Effector memory CD4-positive, alpha-beta T cell (primary cell): Measurements from ENCODE around the gene ST8SIA4.

Experiments used
- DNase-seq, 3 donors: peaks; one replicate each; pipeline ENCODE4 v3.0.0-alpha.2; 2020
- H3K27ac ChIP-seq: 2 replicates; pipeline ENCODE4 v1.7.0; 2013; ENCODE audit warnings: mild to moderate bottlenecking, low read length, moderate library complexity; ENCODE audit not compliant: insufficient read depth, poor library complexity, severe bottlenecking
- H3K27me3 ChIP-seq: replicated peaks from 2 replicates; pipeline ENCODE4 v1.7.0; 2013; ENCODE audit warnings: mild to moderate bottlenecking, low read length; ENCODE audit not compliant: insufficient read depth, control insufficient read depth, poor library complexity, severe bottlenecking
- H3K36me3 ChIP-seq: 2 replicates; pipeline ENCODE4 v1.7.0; 2013; ENCODE audit warnings: mild to moderate bottlenecking, low read length, moderate library complexity; ENCODE audit not compliant: control insufficient read depth, insufficient read depth
- H3K4me1 ChIP-seq: 2 replicates; pipeline ENCODE4 v1.7.0; 2013; ENCODE audit warnings: low read length, mild to moderate bottlenecking; ENCODE audit not compliant: control insufficient read depth, insufficient read depth, poor library complexity, severe bottlenecking
- H3K4me3 ChIP-seq: 2 replicates; pipeline ENCODE4 v1.7.0; 2013; ENCODE audit warnings: low read length, low read depth, mild to moderate bottlenecking; ENCODE audit not compliant: insufficient read depth, poor library complexity, severe bottlenecking
- H3K9me3 ChIP-seq: 2 replicates; pipeline ENCODE4 v1.7.0; 2013; ENCODE audit warnings: mild to moderate bottlenecking, low read length, moderate library complexity; ENCODE audit not compliant: control insufficient read depth
- total RNA-seq, 3 donors: gene quantifications; one replicate each; lab custom pipeline; 2026; lab: John Stamatoyannopoulos, UW

Gene ST8SIA4
- 37.2 to 47.2 (median 42.4) reads per million in 3 donors for total RNA-seq

- peak; percentile 82 to 86 (median 84) for DNase-seq
- Histone ChIP-seq H3K4me3 (peak within 1 kb of the TSS; percentile 87), H3K9me3 (no peaks in the 10 kb centered on the region), H3K27ac (peak within 1 kb of the TSS; percentile 93), H3K4me1 (peaks cover 22% of the 10 kb centered on the region), H3K27me3 (no peaks in the 10 kb centered on the region), H3K36me3 (no peaks in the 10 kb centered on the region)
These were observed at the start of gene ST8SIA4 for GRCh38 chr5:100903039-100903887. Gene ST8SIA4 (minus strand): TSS chr5:100903282. CDS start chr5:100902955, 327 bp downstream.

- H3K9me3 ChIP-seq: no peaks in the 10 kb centered on the region
- no peaks in the 10 kb centered on the region for H3K27me3 ChIP-seq
- no peaks in the 10 kb centered on the region for H3K36me3 ChIP-seq
- no peak overlapping the region for H3K4me3 ChIP-seq
- H3K27ac ChIP-seq: no peak overlapping the region
- H3K4me1 ChIP-seq: no peaks in the 10 kb centered on the region
- no peak for DNase-seq
These were observed 47.9 kb upstream of the ST8SIA4 start for GRCh38 chr5:100950985-100951384.

GRCh38 chr5:100913298-100913697 lies 10.2 kb upstream of the ST8SIA4 start:
- Histone ChIP-seq H3K4me3 (no peak overlapping the region), H3K9me3 (no peaks in the 10 kb centered on the region)
- DNase-seq: no peak

GRCh38 chr5:100909034-100909433 lies 6.0 kb upstream of the ST8SIA4 start:
- DNase-seq: no peak
- no peaks in the 10 kb centered on the region for H3K9me3 ChIP-seq
- H3K36me3 ChIP-seq: no peaks in the 10 kb centered on the region
- no peaks in the 10 kb centered on the region for H3K27me3 ChIP-seq
- peaks cover 6% of the 10 kb centered on the region for H3K4me1 ChIP-seq
- no peak overlapping the region for H3K27ac ChIP-seq
- H3K4me3 ChIP-seq: no peak overlapping the region

More at GRCh38 chr5:100913298-100913697, 10.2 kb upstream of the ST8SIA4 start:
- no peak overlapping the region for H3K27ac ChIP-seq
- H3K36me3 ChIP-seq: no peaks in the 10 kb centered on the region
- H3K4me1 ChIP-seq: no peaks in the 10 kb centered on the region
- H3K27me3 ChIP-seq: no peaks in the 10 kb centered on the region

- Histone ChIP-seq H3K27me3 (no peaks in the 10 kb centered on the region), H3K4me3 (peak overlapping the region; percentile 24), H3K36me3 (no peaks in the 10 kb centered on the region), H3K27ac (peak overlapping the region; percentile 93), H3K9me3 (no peaks in the 10 kb centered on the region), H3K4me1 (peaks cover 11% of the 10 kb centered on the region)
- peak in 1 of 3 donors; percentile 6 for DNase-seq
These were observed 2.3 kb upstream of the ST8SIA4 start for GRCh38 chr5:100905259-100905914.

GRCh38 chr5:100904259-100904861 lies 1.3 kb upstream of the ST8SIA4 start:
- Histone ChIP-seq H3K27ac (peak overlapping the region; percentile 93), H3K9me3 (no peaks in the 10 kb centered on the region), H3K4me3 (peak overlapping the region; percentile 87), H3K4me1 (peaks cover 17% of the 10 kb centered on the region), H3K27me3 (no peaks in the 10 kb centered on the region), H3K36me3 (no peaks in the 10 kb centered on the region)
- DNase-seq: peak; percentile 34 to 47 (median 41)

- Histone ChIP-seq H3K4me3 (peak overlapping the region; percentile 87), H3K4me1 (peaks cover 23% of the 10 kb centered on the region), H3K27me3 (no peaks in the 10 kb centered on the region), H3K27ac (peak overlapping the region; percentile 93), H3K9me3 (no peaks in the 10 kb centered on the region), H3K36me3 (no peaks in the 10 kb centered on the region)
- no peak for DNase-seq
These were observed 543 bp downstream of the ST8SIA4 start for GRCh38 chr5:100902440-100903038.

GRCh38 chr5:100901821-100902341 lies 1.2 kb downstream of the ST8SIA4 start:
- Histone ChIP-seq H3K36me3 (no peaks in the 10 kb centered on the region), H3K9me3 (no peaks in the 10 kb centered on the region), H3K4me1 (peaks cover 23% of the 10 kb centered on the region), H3K27ac (peak overlapping the region; percentile 93), H3K27me3 (no peaks in the 10 kb centered on the region), H3K4me3 (peak overlapping the region; percentile 87)
- peak; percentile 60 to 66 (median 60) for DNase-seq
